ENCODE data around the gene PLEKHG2.

The PLEKHG2 gene

GRCh38 chr19:39469567-39469966 lies 57.1 kb downstream of the PLEKHG2 start:
- Histone ChIP-seq H3K4me3 (ENCODE audit: insufficient read length, low read depth) (no peak overlapping the region), H3K9me3 (ENCODE audit: insufficient read depth, low read length) (no peaks in the 10 kb centered on the region), H3K27me3 (ENCODE audit: insufficient read depth, insufficient read length) (no peaks in the 10 kb centered on the region), H3K4me1 (ENCODE audit: insufficient read depth, insufficient read length) (peaks cover 2% of the 10 kb centered on the region), H3K36me3 (ENCODE audit: insufficient read depth, insufficient read length, low read length) (peaks cover 96% of the 10 kb centered on the region), H3K9ac (ENCODE audit: insufficient read length, low read depth) (no peak overlapping the region)
- DNase-seq (ENCODE audit: low read depth, low spot score) = no peak
- TF ChIP-seq SUZ12 (IDR thresholded peaks at IDR 0.05; ENCODE audit: extremely low read depth, insufficient read depth, insufficient read length) (no peak), ZNF274 (IDR thresholded peaks at IDR 0.05; ENCODE audit: low read depth, low read length) (no peak), YY1 (IDR thresholded peaks at IDR 0.05; ENCODE audit: insufficient read depth, insufficient read length) (no peak)

GRCh38 chr19:39470724-39471339 lies 58.4 kb downstream of the PLEKHG2 start:
- TF ChIP-seq SUZ12 (IDR thresholded peaks at IDR 0.05; ENCODE audit: extremely low read depth, insufficient read depth, insufficient read length) (no peak), YY1 (IDR thresholded peaks at IDR 0.05; ENCODE audit: insufficient read depth, insufficient read length) (no peak), ZNF274 (IDR thresholded peaks at IDR 0.05; ENCODE audit: low read depth, low read length) (no peak)
- no peak for DNase-seq (ENCODE audit: low read depth, low spot score)
- Histone ChIP-seq H3K9me3 (ENCODE audit: insufficient read depth, low read length) (no peaks in the 10 kb centered on the region), H3K4me3 (ENCODE audit: insufficient read length, low read depth) (no peak overlapping the region), H3K9ac (ENCODE audit: insufficient read length, low read depth) (no peak overlapping the region), H3K36me3 (ENCODE audit: insufficient read depth, insufficient read length, low read length) (peaks cover 95% of the 10 kb centered on the region), H3K4me1 (ENCODE audit: insufficient read depth, insufficient read length) (peaks cover 5% of the 10 kb centered on the region), H3K27me3 (ENCODE audit: insufficient read depth, insufficient read length) (no peaks in the 10 kb centered on the region)

GRCh38 chr19:39471756-39472536 lies 59.5 kb downstream of the PLEKHG2 start:
- H3K27me3 ChIP-seq (ENCODE audit: insufficient read depth, insufficient read length) = no peaks in the 10 kb centered on the region
- H3K4me1 ChIP-seq (ENCODE audit: insufficient read depth, insufficient read length) = peaks cover 5% of the 10 kb centered on the region
- TF ChIP-seq ZNF274 (IDR thresholded peaks at IDR 0.05; ENCODE audit: low read depth, low read length) (no peak), SUZ12 (IDR thresholded peaks at IDR 0.05; ENCODE audit: extremely low read depth, insufficient read depth, insufficient read length) (no peak), YY1 (IDR thresholded peaks at IDR 0.05; ENCODE audit: insufficient read depth, insufficient read length) (no peak)
- no peak overlapping the region for H3K9ac ChIP-seq (ENCODE audit: insufficient read length, low read depth)
- no peak for DNase-seq (ENCODE audit: low read depth, low spot score)
- no peak overlapping the region for H3K4me3 ChIP-seq (ENCODE audit: insufficient read length, low read depth)
- H3K36me3 ChIP-seq (ENCODE audit: insufficient read depth, insufficient read length, low read length) = peaks cover 94% of the 10 kb centered on the region
- H3K9me3 ChIP-seq (ENCODE audit: insufficient read depth, low read length) = no peaks in the 10 kb centered on the region

- DNase-seq (ENCODE audit: low read depth, low spot score) = no peak
- Histone ChIP-seq H3K36me3 (ENCODE audit: insufficient read depth, insufficient read length, low read length) (peaks cover 88% of the 10 kb centered on the region), H3K27me3 (ENCODE audit: insufficient read depth, insufficient read length) (no peaks in the 10 kb centered on the region)
These were observed 60.4 kb downstream of the PLEKHG2 start for GRCh38 chr19:39472746-39473442.

GRCh38 chr19:39473443-39473960 lies 61.0 kb downstream of the PLEKHG2 start:
- DNase-seq (ENCODE audit: low read depth, low spot score) = no peak
- Histone ChIP-seq H3K36me3 (ENCODE audit: insufficient read depth, insufficient read length, low read length) (peaks cover 82% of the 10 kb centered on the region), H3K4me3 (ENCODE audit: insufficient read length, low read depth) (no peak overlapping the region), H3K27me3 (ENCODE audit: insufficient read depth, insufficient read length) (no peaks in the 10 kb centered on the region), H3K4me1 (ENCODE audit: insufficient read depth, insufficient read length) (peaks cover 5% of the 10 kb centered on the region), H3K9me3 (ENCODE audit: insufficient read depth, low read length) (no peaks in the 10 kb centered on the region), H3K9ac (ENCODE audit: insufficient read length, low read depth) (no peak overlapping the region)
- no peak for TF ChIP-seq YY1 (IDR thresholded peaks at IDR 0.05; ENCODE audit: insufficient read depth, insufficient read length)
- no peak for TF ChIP-seq ZNF274 (IDR thresholded peaks at IDR 0.05; ENCODE audit: low read depth, low read length)
- TF ChIP-seq SUZ12 (IDR thresholded peaks at IDR 0.05; ENCODE audit: extremely low read depth, insufficient read depth, insufficient read length) = no peak

More at GRCh38 chr19:39472746-39473442, 60.4 kb downstream of the PLEKHG2 start:
- H3K9ac ChIP-seq (ENCODE audit: insufficient read length, low read depth) = no peak overlapping the region
- no peak overlapping the region for H3K4me3 ChIP-seq (ENCODE audit: insufficient read length, low read depth)
- H3K9me3 ChIP-seq (ENCODE audit: insufficient read depth, low read length) = no peaks in the 10 kb centered on the region
- peaks cover 5% of the 10 kb centered on the region for H3K4me1 ChIP-seq (ENCODE audit: insufficient read depth, insufficient read length)
- TF ChIP-seq YY1 (IDR thresholded peaks at IDR 0.05; ENCODE audit: insufficient read depth, insufficient read length) = no peak
- TF ChIP-seq ZNF274 (IDR thresholded peaks at IDR 0.05; ENCODE audit: low read depth, low read length) = no peak
- TF ChIP-seq SUZ12 (IDR thresholded peaks at IDR 0.05; ENCODE audit: extremely low read depth, insufficient read depth, insufficient read length) = no peak

- no peak overlapping the region for H3K9ac ChIP-seq (ENCODE audit: insufficient read length, low read depth)
- H3K4me1 ChIP-seq (ENCODE audit: insufficient read depth, insufficient read length) = peaks cover 5% of the 10 kb centered on the region
- H3K27me3 ChIP-seq (ENCODE audit: insufficient read depth, insufficient read length) = no peaks in the 10 kb centered on the region
- no peaks in the 10 kb centered on the region for H3K9me3 ChIP-seq (ENCODE audit: insufficient read depth, low read length)
- TF ChIP-seq ZNF274 (IDR thresholded peaks at IDR 0.05; ENCODE audit: low read depth, low read length) = no peak
- TF ChIP-seq SUZ12 (IDR thresholded peaks at IDR 0.05; ENCODE audit: extremely low read depth, insufficient read depth, insufficient read length) = no peak
- TF ChIP-seq YY1 (IDR thresholded peaks at IDR 0.05; ENCODE audit: insufficient read depth, insufficient read length) = no peak
- peaks cover 75% of the 10 kb centered on the region for H3K36me3 ChIP-seq (ENCODE audit: insufficient read depth, insufficient read length, low read length)
- no peak overlapping the region for H3K4me3 ChIP-seq (ENCODE audit: insufficient read length, low read depth)
- no peak for DNase-seq (ENCODE audit: low read depth, low spot score)
These were observed 61.7 kb downstream of the PLEKHG2 start for GRCh38 chr19:39474139-39474620.
